ENCODE measurements around the gene EXT2.

Gene EXT2

GRCh38 chr11:44260081-44260480 lies 164.6 kb downstream of the EXT2 start:
- no peak for TF ChIP-seq CTCF (conservative IDR thresholded peaks at IDR 0.05)

GRCh38 chr11:44261800-44262591 lies 166.5 kb downstream of the EXT2 start:
- no peak overlapping the region for H3K27ac ChIP-seq
- no peak for TF ChIP-seq CTCF (conservative IDR thresholded peaks at IDR 0.05)

More at GRCh38 chr11:44260081-44260480, 164.6 kb downstream of the EXT2 start:
- H3K27ac ChIP-seq, result no peak overlapping the region

GRCh38 chr11:44263738-44264437 lies 168.4 kb downstream of the EXT2 start:
- TF ChIP-seq CTCF (conservative IDR thresholded peaks at IDR 0.05), result no peak

GRCh38 chr11:44264438-44264749 lies 168.9 kb downstream of the EXT2 start:
- no peak overlapping the region for H3K27ac ChIP-seq
- TF ChIP-seq CTCF (conservative IDR thresholded peaks at IDR 0.05), result no peak

More at GRCh38 chr11:44263738-44264437, 168.4 kb downstream of the EXT2 start:
- H3K27ac ChIP-seq, result no peak overlapping the region

GRCh38 chr11:44264761-44265160 lies 169.3 kb downstream of the EXT2 start:
- H3K27ac ChIP-seq, result no peak overlapping the region
- TF ChIP-seq CTCF (conservative IDR thresholded peaks at IDR 0.05), result no peak

GRCh38 chr11:44266056-44266780 lies 170.7 kb downstream of the EXT2 start:
- H3K27ac ChIP-seq, result no peak overlapping the region
- no peak for TF ChIP-seq CTCF (conservative IDR thresholded peaks at IDR 0.05)
